Neural progenitor cell (in vitro differentiated cells): Measurements from ENCODE around the gene RTL10.

Experiments used
- CTCF ChIP-seq: fragments of 200-600 bp; sonication (generic); IDR thresholded peaks from 2 replicates; pipeline ENCODE4 v1.5.1; 2017; ENCODE audit warnings: antibody characterized with exemption, mild to moderate bottlenecking
- EZH2 ChIP-seq: fragments of 200-600 bp; sonication (generic); IDR thresholded peaks from 2 replicates; pipeline ENCODE4 v1.6.1; 2017; ENCODE audit warnings: antibody characterized with exemption, mild to moderate bottlenecking, moderate library complexity

DNA sequence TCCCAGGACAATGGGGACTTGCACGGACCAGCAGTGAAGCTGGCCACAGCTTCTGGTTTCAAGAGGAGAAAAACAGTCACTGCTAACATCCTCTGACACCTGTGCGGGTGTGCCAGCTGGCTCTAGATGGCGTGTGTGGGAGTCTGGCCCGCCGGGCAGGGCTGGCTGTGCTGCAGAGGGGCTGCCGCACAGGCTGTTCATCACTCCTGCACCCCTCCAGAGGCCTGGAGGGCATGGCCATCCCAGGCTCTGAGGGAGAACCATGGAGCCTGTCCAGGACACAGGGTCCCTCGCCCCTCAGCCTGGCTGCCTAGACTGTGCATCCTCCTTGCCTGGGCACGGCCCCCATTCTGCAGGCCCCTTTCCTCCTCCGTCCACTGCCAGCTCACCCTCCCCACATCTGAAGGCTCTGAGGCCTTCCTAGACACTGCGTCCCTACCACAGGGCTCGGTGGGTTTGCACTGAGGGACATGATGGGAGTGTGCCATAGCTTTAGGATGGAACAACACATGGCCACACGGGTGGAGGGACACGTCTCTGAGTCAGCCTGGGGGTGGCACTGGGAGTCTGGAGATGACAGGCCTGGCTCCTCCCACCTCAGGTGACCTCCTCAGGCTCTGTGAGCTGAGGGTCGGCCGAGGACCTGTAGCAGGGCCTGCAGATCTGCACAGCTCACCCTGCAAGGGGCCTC lies 42.1 kb upstream of the RTL10 start:
- TF ChIP-seq CTCF (no peak), EZH2 (no peak)
